Measurements from ENCODE around the gene DRAP1. TPM values are rescaled to one million over a fixed set of nuclear protein-coding genes. Genes with fewer than 3 reads are reported as not detected.

DRAP1 gene
- total RNA-seq, 1 experiment from 2014 or later = 114 TPM

GRCh38 chr11:65873318-65874156, 45.7 kb upstream of the DRAP1 start (continued):
- TF ChIP-seq E2F1 (CRISPR knock-in tag; IDR thresholded peaks at IDR 0.05) = no peak
- no peak for TF ChIP-seq MLX (CRISPR knock-in tag; IDR thresholded peaks at IDR 0.05)
- TF ChIP-seq, protein P1, sequence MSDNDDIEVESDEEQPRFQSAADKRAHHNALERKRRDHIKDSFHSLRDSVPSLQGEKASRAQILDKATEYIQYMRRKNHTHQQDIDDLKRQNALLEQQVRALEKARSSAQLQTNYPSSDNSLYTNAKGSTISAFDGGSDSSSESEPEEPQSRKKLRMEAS (CRISPR knock-in tag; IDR thresholded peaks at IDR 0.05) = peak; percentile 70
- TF ChIP-seq ZNF263 (CRISPR knock-in tag; IDR thresholded peaks at IDR 0.05; ENCODE audit: low read depth) = no peak
- no peak for TF ChIP-seq NFATC4 (CRISPR knock-in tag; IDR thresholded peaks at IDR 0.05)
- TF ChIP-seq ZNF416 (CRISPR knock-in tag; IDR thresholded peaks at IDR 0.05) = no peak
- no peak for TF ChIP-seq NR2C2 (CRISPR knock-in tag; IDR thresholded peaks at IDR 0.05)
- TF ChIP-seq SMAD3 (CRISPR knock-in tag; IDR thresholded peaks at IDR 0.05; ENCODE audit: borderline replicate concordance) = no peak
- TF ChIP-seq ESRRA (CRISPR knock-in tag; IDR thresholded peaks at IDR 0.05; ENCODE audit: borderline replicate concordance) = no peak
- no peak for TF ChIP-seq ZNF396 (CRISPR knock-in tag; IDR thresholded peaks at IDR 0.05; ENCODE audit: borderline replicate concordance)
- TF ChIP-seq USF1 (CRISPR knock-in tag; IDR thresholded peaks at IDR 0.05) = peak; percentile 96
- no peak for TF ChIP-seq ZNF532 (CRISPR knock-in tag; IDR thresholded peaks at IDR 0.05; ENCODE audit: borderline replicate concordance)
- no peak for TF ChIP-seq ZNF671 (CRISPR knock-in tag; IDR thresholded peaks at IDR 0.05)
- TF ChIP-seq, protein P2, sequence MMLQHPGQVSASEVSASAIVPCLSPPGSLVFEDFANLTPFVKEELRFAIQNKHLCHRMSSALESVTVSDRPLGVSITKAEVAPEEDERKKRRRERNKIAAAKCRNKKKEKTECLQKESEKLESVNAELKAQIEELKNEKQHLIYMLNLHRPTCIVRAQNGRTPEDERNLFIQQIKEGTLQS (CRISPR knock-in tag; conservative IDR thresholded peaks at IDR 0.05) = no peak
- TF ChIP-seq FOXP1 (CRISPR knock-in tag; IDR thresholded peaks at IDR 0.05; ENCODE audit: borderline replicate concordance) = peak; percentile 63; the same call in 1 of the 2 replicates
- no peak for TF ChIP-seq JAZF1 (CRISPR knock-in tag; IDR thresholded peaks at IDR 0.05)
- no peak for TF ChIP-seq TEAD4 (CRISPR knock-in tag; IDR thresholded peaks at IDR 0.05)
- TF ChIP-seq, protein P3, sequence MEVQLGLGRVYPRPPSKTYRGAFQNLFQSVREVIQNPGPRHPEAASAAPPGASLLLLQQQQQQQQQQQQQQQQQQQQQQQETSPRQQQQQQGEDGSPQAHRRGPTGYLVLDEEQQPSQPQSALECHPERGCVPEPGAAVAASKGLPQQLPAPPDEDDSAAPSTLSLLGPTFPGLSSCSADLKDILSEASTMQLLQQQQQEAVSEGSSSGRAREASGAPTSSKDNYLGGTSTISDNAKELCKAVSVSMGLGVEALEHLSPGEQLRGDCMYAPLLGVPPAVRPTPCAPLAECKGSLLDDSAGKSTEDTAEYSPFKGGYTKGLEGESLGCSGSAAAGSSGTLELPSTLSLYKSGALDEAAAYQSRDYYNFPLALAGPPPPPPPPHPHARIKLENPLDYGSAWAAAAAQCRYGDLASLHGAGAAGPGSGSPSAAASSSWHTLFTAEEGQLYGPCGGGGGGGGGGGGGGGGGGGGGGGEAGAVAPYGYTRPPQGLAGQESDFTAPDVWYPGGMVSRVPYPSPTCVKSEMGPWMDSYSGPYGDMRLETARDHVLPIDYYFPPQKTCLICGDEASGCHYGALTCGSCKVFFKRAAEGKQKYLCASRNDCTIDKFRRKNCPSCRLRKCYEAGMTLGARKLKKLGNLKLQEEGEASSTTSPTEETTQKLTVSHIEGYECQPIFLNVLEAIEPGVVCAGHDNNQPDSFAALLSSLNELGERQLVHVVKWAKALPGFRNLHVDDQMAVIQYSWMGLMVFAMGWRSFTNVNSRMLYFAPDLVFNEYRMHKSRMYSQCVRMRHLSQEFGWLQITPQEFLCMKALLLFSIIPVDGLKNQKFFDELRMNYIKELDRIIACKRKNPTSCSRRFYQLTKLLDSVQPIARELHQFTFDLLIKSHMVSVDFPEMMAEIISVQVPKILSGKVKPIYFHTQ (CRISPR knock-in tag; IDR thresholded peaks at IDR 0.05) = no peak
- no peak for TF ChIP-seq ATF1 (CRISPR knock-in tag; IDR thresholded peaks at IDR 0.05)
- TF ChIP-seq SOX15 (CRISPR knock-in tag; IDR thresholded peaks at IDR 0.05) = no peak
- TF ChIP-seq KAT7 (CRISPR knock-in tag; IDR thresholded peaks at IDR 0.05; ENCODE audit: borderline replicate concordance) = no peak
- TF ChIP-seq GTF2I (CRISPR knock-in tag; conservative IDR thresholded peaks at IDR 0.05) = peak; percentile 80
- no peak for TF ChIP-seq OVOL2 (CRISPR knock-in tag; IDR thresholded peaks at IDR 0.05; ENCODE audit: borderline replicate concordance)
- no peak for TF ChIP-seq MXD4 (CRISPR knock-in tag; IDR thresholded peaks at IDR 0.05; ENCODE audit: borderline replicate concordance)
- no peak for TF ChIP-seq CREM (CRISPR knock-in tag; IDR thresholded peaks at IDR 0.05)
- no peak for TF ChIP-seq TEAD1 (CRISPR knock-in tag; IDR thresholded peaks at IDR 0.05)
- no peak for TF ChIP-seq ZBTB43 (CRISPR knock-in tag; IDR thresholded peaks at IDR 0.05)
- no peak for TF ChIP-seq PRRX2 (CRISPR knock-in tag; IDR thresholded peaks at IDR 0.05)
